ENCODE data around the gene TTC39A. TPM values are rescaled to one million over a fixed set of nuclear protein-coding genes. Genes with fewer than 3 reads are reported as not detected.

Gene TTC39A
- polyA plus RNA-seq, 1 donor (not counting 4 experiments of a cell fraction or from before 2014, with no cell fraction given) = 1.4 TPM

- no peaks in the 10 kb centered on the region for H3K4me1 ChIP-seq (ENCODE audit: control insufficient read depth, extremely low read depth, insufficient read depth, low read length)
- dilution Hi-C loops (cut with MboI; ENCODE audit: extremely low pct_ligation_motif_present, low sequenced_read_pairs) = no loop called here
- H3K27me3 ChIP-seq (ENCODE audit: control insufficient read depth, extremely low read depth, insufficient read depth, low read length) = no peaks in the 10 kb centered on the region
- no peaks in the 10 kb centered on the region for H3K9me3 ChIP-seq (ENCODE audit: control insufficient read depth, low read depth, low read length)
- H3K9ac ChIP-seq (ENCODE audit: control insufficient read depth, extremely low read depth, insufficient read depth, low read length) = no peak overlapping the region
- H3K79me2 ChIP-seq (ENCODE audit: control insufficient read depth, insufficient read depth, low read length) = no peaks in the 10 kb centered on the region
- no peak overlapping the region for H3K4me2 ChIP-seq (ENCODE audit: control insufficient read depth, extremely low read depth, insufficient read depth, low read depth, low read length)
- no peak overlapping the region for H3K4me3 ChIP-seq (ENCODE audit: control insufficient read depth in 2 of 3, extremely low read depth in 1 of 3, insufficient read depth in 2 of 3, low read depth in 1 of 3, low read length in 3 of 3)
- no peak overlapping the region for H3K27ac ChIP-seq (ENCODE audit: control insufficient read depth, insufficient read depth, low read length)
- H4K20me1 ChIP-seq (ENCODE audit: control insufficient read depth, extremely low read depth, insufficient read depth, low read length) = no peaks in the 10 kb centered on the region
- H3K36me3 ChIP-seq (ENCODE audit: control insufficient read depth in 2 of 2, extremely low read depth in 1 of 2, insufficient read depth in 2 of 2, low read length in 2 of 2) = peaks cover 5 to 8% of the 10 kb centered on the region in 2 experiments
- no peaks in the 10 kb centered on the region for H3K9me1 ChIP-seq (ENCODE audit: control insufficient read depth, extremely low read depth, insufficient read depth, low read length)
- no peak for TF ChIP-seq EZH2 (IDR thresholded peaks at IDR 0.05; ENCODE audit: low read length)
- no peak for TF ChIP-seq CTCF (optimal IDR thresholded peaks at IDR 0.05 in 1 of 3, IDR thresholded peaks at IDR 0.05 in 1 of 3, conservative IDR thresholded peaks at IDR 0.05 in 1 of 3; ENCODE audit: extremely low read depth in 1 of 3, insufficient read depth in 2 of 3, low read length in 3 of 3)
- FAIRE-seq = no peak
- H2AFZ ChIP-seq (ENCODE audit: control insufficient read depth, low read length) = no peak overlapping the region
- DNase-seq (ENCODE audit: low read depth, low spot score) = no peak
Measured at GRCh38 chr1:51359879-51360278, 29.5 kb upstream of the TTC39A start.

GRCh38 chr1:51355382-51355781 is 25.0 kb upstream of the TTC39A start:
- H3K9ac ChIP-seq (ENCODE audit: control insufficient read depth, extremely low read depth, insufficient read depth, low read length) = no peak overlapping the region
- H3K36me3 ChIP-seq (ENCODE audit: control insufficient read depth in 2 of 2, extremely low read depth in 1 of 2, insufficient read depth in 2 of 2, low read length in 2 of 2) = peaks cover 0 to 1% of the 10 kb centered on the region in 2 experiments
- no peak overlapping the region for H3K4me3 ChIP-seq (ENCODE audit: control insufficient read depth in 2 of 3, extremely low read depth in 1 of 3, insufficient read depth in 2 of 3, low read depth in 1 of 3, low read length in 3 of 3)
- no peaks in the 10 kb centered on the region for H3K79me2 ChIP-seq (ENCODE audit: control insufficient read depth, insufficient read depth, low read length)
- H4K20me1 ChIP-seq (ENCODE audit: control insufficient read depth, extremely low read depth, insufficient read depth, low read length) = no peaks in the 10 kb centered on the region
- TF ChIP-seq EZH2 (IDR thresholded peaks at IDR 0.05; ENCODE audit: low read length) = no peak
- TF ChIP-seq CTCF (optimal IDR thresholded peaks at IDR 0.05 in 1 of 3, IDR thresholded peaks at IDR 0.05 in 1 of 3, conservative IDR thresholded peaks at IDR 0.05 in 1 of 3; ENCODE audit: extremely low read depth in 1 of 3, insufficient read depth in 2 of 3, low read length in 3 of 3) = no peak
- FAIRE-seq (no peak), DNase-seq (ENCODE audit: low read depth, low spot score) (no peak)
- no peaks in the 10 kb centered on the region for H3K27me3 ChIP-seq (ENCODE audit: control insufficient read depth, extremely low read depth, insufficient read depth, low read length)
- no peak overlapping the region for H2AFZ ChIP-seq (ENCODE audit: control insufficient read depth, low read length)
- no peak overlapping the region for H3K4me2 ChIP-seq (ENCODE audit: control insufficient read depth, extremely low read depth, insufficient read depth, low read depth, low read length)
- dilution Hi-C loops (cut with MboI; ENCODE audit: extremely low pct_ligation_motif_present, low sequenced_read_pairs) = no loop called here
- H3K4me1 ChIP-seq (ENCODE audit: control insufficient read depth, extremely low read depth, insufficient read depth, low read length) = no peaks in the 10 kb centered on the region
- no peak overlapping the region for H3K27ac ChIP-seq (ENCODE audit: control insufficient read depth, insufficient read depth, low read length)
- H3K9me1 ChIP-seq (ENCODE audit: control insufficient read depth, extremely low read depth, insufficient read depth, low read length) = no peaks in the 10 kb centered on the region
- H3K9me3 ChIP-seq (ENCODE audit: control insufficient read depth, low read depth, low read length) = no peaks in the 10 kb centered on the region

Measured in keratinocyte (primary cell).